ENCODE measurements around the gene VIL1.

DNA sequence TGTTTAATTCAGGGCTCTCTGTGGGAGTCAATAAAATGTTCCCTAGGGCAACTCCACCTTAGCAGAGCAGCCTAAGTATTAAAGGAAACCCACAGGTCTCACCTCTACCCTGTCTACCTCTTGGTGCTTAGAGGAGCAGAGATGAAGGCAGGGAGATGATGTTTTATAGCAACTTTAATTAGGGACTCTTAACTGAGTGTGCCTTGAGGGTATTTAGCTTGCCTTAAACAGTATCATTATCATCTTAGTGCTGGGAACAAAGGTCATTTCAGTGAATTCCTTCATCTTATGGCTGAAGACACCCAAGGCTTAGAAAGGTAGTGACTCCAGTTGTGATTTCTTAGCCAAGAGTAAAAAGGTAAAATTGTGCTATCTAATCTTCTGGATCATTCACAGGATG lies 26.7 kb downstream of the VIL1 start:
- TF ChIP-seq EZH2 (IDR thresholded peaks at IDR 0.05; ENCODE audit: borderline replicate concordance, low read depth, low read length, poor library complexity, severe bottlenecking) (no peak), CTCF (conservative IDR thresholded peaks at IDR 0.05; ENCODE audit: low read depth, low read length) (no peak)
